Loucy (cell line): Measurements from ENCODE around the gene ZNF438.

ENCODE experiments used
- H2AFZ ChIP-seq: fragments of 200-600 bp; sonication (generic); 2 replicates; pipeline ENCODE4 v1.6.0; 2016; ENCODE audit warnings: antibody characterized with exemption, mild to moderate bottlenecking, low read length, moderate library complexity
- H3F3A ChIP-seq: fragments of 200-600 bp; 2 replicates; pipeline ENCODE4 v1.6.0; 2016; ENCODE audit warnings: antibody characterized with exemption, low read depth, mild to moderate bottlenecking
- H3K27me3 ChIP-seq: fragments of 200-600 bp; sonication (generic); 2 replicates; pipeline ENCODE4 v1.6.1; 2014; ENCODE audit warnings: low read length, mild to moderate bottlenecking; ENCODE audit not compliant: insufficient read depth, poor library complexity, severe bottlenecking
- H3K36me3 ChIP-seq: fragments of 200-600 bp; sonication (generic); 2 replicates; pipeline ENCODE4 v1.6.1; 2016; ENCODE audit warnings: low read length; ENCODE audit not compliant: insufficient read depth
- H3K4me1 ChIP-seq: fragments of 200-600 bp; sonication (generic); 2 replicates; pipeline ENCODE4 v1.5.1; 2014; ENCODE audit warnings: low read length, mild to moderate bottlenecking; ENCODE audit not compliant: insufficient read depth, poor library complexity, severe bottlenecking
- H3K4me2 ChIP-seq: fragments of 200-600 bp; sonication (generic); 2 replicates; pipeline ENCODE4 v1.6.0; 2014; ENCODE audit warnings: antibody characterized with exemption, low read length, low read depth, mild to moderate bottlenecking; ENCODE audit not compliant: poor library complexity, severe bottlenecking
- H3K4me3 ChIP-seq: fragments of 200-600 bp; sonication (generic); 2 replicates; pipeline ENCODE4 v1.5.1; 2014; ENCODE audit warnings: low read length, mild to moderate bottlenecking, mixed read lengths; ENCODE audit not compliant: poor library complexity, severe bottlenecking
- H3K79me2 ChIP-seq: fragments of 200-600 bp; sonication (generic); 2 replicates; pipeline ENCODE4 v1.6.1; 2014; ENCODE audit warnings: low read length; ENCODE audit not compliant: insufficient read depth
- H3K9ac ChIP-seq: fragments of 200-600 bp; sonication (generic); 2 replicates; pipeline ENCODE4 v1.6.0; 2014; ENCODE audit warnings: mild to moderate bottlenecking, low read depth, low read length, moderate library complexity; ENCODE audit not compliant: poor library complexity, severe bottlenecking
- H3K9me2 ChIP-seq: fragments of 200-600 bp; sonication (generic); replicated peaks from 2 replicates; pipeline ENCODE4 v1.6.1; 2016; ENCODE audit warnings: low read depth, low read length, mixed read lengths
- H3K9me3 ChIP-seq: fragments of 200-600 bp; sonication (generic); 2 replicates; pipeline ENCODE4 v1.6.1; 2014; ENCODE audit warnings: mild to moderate bottlenecking, antibody characterized with exemption, low read length, low read depth; ENCODE audit not compliant: insufficient read depth
- H4K20me1 ChIP-seq: fragments of 200-600 bp; sonication (generic); 2 replicates; pipeline ENCODE4 v1.6.0; 2014; ENCODE audit warnings: antibody characterized with exemption, low read length, mild to moderate bottlenecking; ENCODE audit not compliant: insufficient read depth, poor library complexity, severe bottlenecking
- CTCF ChIP-seq: fragments of 200-600 bp; sonication (generic); conservative IDR thresholded peaks from 2 replicates; pipeline ENCODE4 v1.5.1; 2014; ENCODE audit warnings: mild to moderate bottlenecking, antibody characterized with exemption, low read length
- EZH2phosphoT487 ChIP-seq: fragments of 200-600 bp; IDR thresholded peaks from 2 replicates; pipeline ENCODE4 v1.6.1; 2018; ENCODE audit warnings: antibody characterized with exemption, mild to moderate bottlenecking, moderate library complexity, borderline replicate concordance

ZNF438 gene

GRCh38 chr10:30873411-30873810, 158.3 kb downstream of the ZNF438 start:
- Histone ChIP-seq H3K36me3 (no peaks in the 10 kb centered on the region), H4K20me1 (no peaks in the 10 kb centered on the region), H3F3A (no peaks in the 10 kb centered on the region), H3K9me3 (no peaks in the 10 kb centered on the region), H2AFZ (no peak overlapping the region), H3K4me2 (no peak overlapping the region), H3K4me1 (no peaks in the 10 kb centered on the region), H3K9me2 (no peaks in the 10 kb centered on the region), H3K9ac (no peak overlapping the region), H3K4me3 (no peak overlapping the region), H3K27me3 (no peaks in the 10 kb centered on the region), H3K79me2 (no peaks in the 10 kb centered on the region)
- TF ChIP-seq EZH2phosphoT487: no peak
- no peak for TF ChIP-seq CTCF

- Histone ChIP-seq H3K4me2 (no peak overlapping the region), H3K9me3 (no peaks in the 10 kb centered on the region), H3K9ac (no peak overlapping the region), H3K4me3 (no peak overlapping the region), H3K9me2 (no peaks in the 10 kb centered on the region), H4K20me1 (no peaks in the 10 kb centered on the region), H3K36me3 (no peaks in the 10 kb centered on the region), H2AFZ (no peak overlapping the region), H3K4me1 (no peaks in the 10 kb centered on the region), H3K27me3 (no peaks in the 10 kb centered on the region), H3K79me2 (no peaks in the 10 kb centered on the region), H3F3A (no peaks in the 10 kb centered on the region)
- TF ChIP-seq CTCF: no peak
- TF ChIP-seq EZH2phosphoT487: no peak
Measured at GRCh38 chr10:30870896-30871295, 160.8 kb downstream of the ZNF438 start.

GRCh38 chr10:30869566-30869965, 162.1 kb downstream of the ZNF438 start:
- Histone ChIP-seq H3K9me3 (no peaks in the 10 kb centered on the region), H3K4me1 (no peaks in the 10 kb centered on the region), H3F3A (no peaks in the 10 kb centered on the region), H3K79me2 (no peaks in the 10 kb centered on the region), H3K27me3 (no peaks in the 10 kb centered on the region), H2AFZ (no peak overlapping the region), H3K4me2 (no peak overlapping the region), H3K9me2 (no peaks in the 10 kb centered on the region), H4K20me1 (no peaks in the 10 kb centered on the region), H3K9ac (no peak overlapping the region), H3K4me3 (no peak overlapping the region), H3K36me3 (no peaks in the 10 kb centered on the region)
- TF ChIP-seq CTCF (no peak), EZH2phosphoT487 (no peak)
